ENCODE measurements around the gene CELF3. TPM values are rescaled to one million over a fixed set of nuclear protein-coding genes. Genes with fewer than 3 reads are reported as not detected.

CELF3 gene
- total and polyA plus RNA-seq, 9 of the 15 experiments (the other 6 are each of a cell fraction or from before 2014, with no cell fraction given): not detected

DNA sequence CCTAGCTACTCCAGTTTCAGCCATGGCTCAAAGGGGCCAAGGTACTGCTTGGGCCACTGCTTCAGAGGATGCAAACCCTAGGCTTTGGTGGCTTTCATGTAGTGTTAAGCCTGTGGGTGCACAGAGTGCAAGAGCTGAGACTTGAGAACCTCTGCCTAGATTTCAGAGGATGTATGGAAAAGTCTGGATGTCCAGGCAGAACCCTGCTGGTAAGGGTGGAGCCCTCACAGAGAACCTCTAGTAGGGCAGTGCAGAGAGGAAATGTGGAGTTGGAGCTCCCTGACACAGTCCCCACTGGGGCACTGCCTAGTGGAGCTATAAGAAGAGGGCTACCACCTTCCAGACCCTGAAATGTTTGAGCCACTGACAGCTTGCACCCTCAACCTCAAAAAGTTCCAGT lies 20.9 kb upstream of the CELF3 start (continued):
- TF ChIP-seq TRIM24 (IDR thresholded peaks at IDR 0.05) (peak; percentile 8 to 25; a peak in 1 of 4 replicates), HDAC2 (IDR thresholded peaks at IDR 0.05) (no peak), ZC3H8 (IDR thresholded peaks at IDR 0.05) (no peak), CAMTA2 (CRISPR knock-in tag; conservative IDR thresholded peaks at IDR 0.05) (no peak), ZFP30 (CRISPR knock-in tag; IDR thresholded peaks at IDR 0.05; ENCODE audit: borderline replicate concordance) (no peak), ZNF696 (CRISPR knock-in tag; conservative IDR thresholded peaks at IDR 0.05) (no peak), ZNF584 (CRISPR knock-in tag; IDR thresholded peaks at IDR 0.05; ENCODE audit: low read depth) (no peak), ZNF121 (CRISPR knock-in tag; conservative IDR thresholded peaks at IDR 0.05) (no peak), CBX1 (IDR thresholded peaks at IDR 0.05; ENCODE audit: low read depth) (peak; percentile 77; the same call in 1 of the 2 replicates), SIRT6 (IDR thresholded peaks at IDR 0.05; ENCODE audit: low read depth, low read length) (no peak), ZFP36 (IDR thresholded peaks at IDR 0.05; ENCODE audit: low read depth, low read length, partially characterized antibody) (peak; percentile 71), CBX3 (IDR thresholded peaks at IDR 0.05; ENCODE audit: borderline replicate concordance in 1 of 2, low read length in 2 of 2) (peak in 1 of 2 experiments; percentile 93; a peak in 2 of 3 replicates)
- TF ChIP-seq, protein P1, sequence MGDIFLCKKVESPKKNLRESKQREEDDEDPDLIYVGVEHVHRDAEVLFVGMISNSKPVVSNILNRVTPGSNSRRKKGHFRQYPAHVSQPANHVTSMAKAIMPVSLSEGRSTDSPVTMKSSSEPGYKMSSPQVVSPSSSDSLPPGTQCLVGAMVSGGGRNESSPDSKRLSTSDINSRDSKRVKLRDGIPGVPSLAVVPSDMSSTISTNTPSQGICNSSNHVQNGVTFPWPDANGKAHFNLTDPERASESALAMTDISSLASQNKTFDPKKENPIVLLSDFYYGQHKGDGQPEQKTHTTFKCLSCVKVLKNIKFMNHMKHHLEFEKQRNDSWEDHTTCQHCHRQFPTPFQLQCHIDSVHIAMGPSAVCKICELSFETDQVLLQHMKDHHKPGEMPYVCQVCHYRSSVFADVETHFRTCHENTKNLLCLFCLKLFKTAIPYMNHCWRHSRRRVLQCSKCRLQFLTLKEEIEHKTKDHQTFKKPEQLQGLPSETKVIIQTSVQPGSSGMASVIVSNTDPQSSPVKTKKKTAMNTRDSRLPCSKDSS (IDR thresholded peaks at IDR 0.05; ENCODE audit: low read depth, partially characterized antibody): peak; percentile 76
- TF ChIP-seq, protein P2, sequence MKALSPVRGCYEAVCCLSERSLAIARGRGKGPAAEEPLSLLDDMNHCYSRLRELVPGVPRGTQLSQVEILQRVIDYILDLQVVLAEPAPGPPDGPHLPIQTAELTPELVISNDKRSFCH (CRISPR knock-in tag; IDR thresholded peaks at IDR 0.05): no peak
- TF ChIP-seq, protein P2 (tag; IDR thresholded peaks at IDR 0.05): no peak
- TF ChIP-seq, protein P3, sequence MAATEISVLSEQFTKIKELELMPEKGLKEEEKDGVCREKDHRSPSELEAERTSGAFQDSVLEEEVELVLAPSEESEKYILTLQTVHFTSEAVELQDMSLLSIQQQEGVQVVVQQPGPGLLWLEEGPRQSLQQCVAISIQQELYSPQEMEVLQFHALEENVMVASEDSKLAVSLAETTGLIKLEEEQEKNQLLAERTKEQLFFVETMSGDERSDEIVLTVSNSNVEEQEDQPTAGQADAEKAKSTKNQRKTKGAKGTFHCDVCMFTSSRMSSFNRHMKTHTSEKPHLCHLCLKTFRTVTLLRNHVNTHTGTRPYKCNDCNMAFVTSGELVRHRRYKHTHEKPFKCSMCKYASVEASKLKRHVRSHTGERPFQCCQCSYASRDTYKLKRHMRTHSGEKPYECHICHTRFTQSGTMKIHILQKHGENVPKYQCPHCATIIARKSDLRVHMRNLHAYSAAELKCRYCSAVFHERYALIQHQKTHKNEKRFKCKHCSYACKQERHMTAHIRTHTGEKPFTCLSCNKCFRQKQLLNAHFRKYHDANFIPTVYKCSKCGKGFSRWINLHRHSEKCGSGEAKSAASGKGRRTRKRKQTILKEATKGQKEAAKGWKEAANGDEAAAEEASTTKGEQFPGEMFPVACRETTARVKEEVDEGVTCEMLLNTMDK (IDR thresholded peaks at IDR 0.05; ENCODE audit: borderline replicate concordance, insufficient read depth, low read depth, low read length, poor library complexity, severe bottlenecking): no peak
